HUES64 (cell line): ENCODE data around the gene CPNE4.

ENCODE experiments used
- H3K27ac ChIP-seq: 2 replicates; pipeline ENCODE4 v1.7.0; 2013; ENCODE audit warnings: low read depth, low read length, inconsistent platforms
- H3K27me3 ChIP-seq: 2 replicates; pipeline ENCODE4 v1.6.1; 2013; ENCODE audit warnings: mild to moderate bottlenecking, low read length; ENCODE audit not compliant: insufficient read depth
- H3K36me3 ChIP-seq: 2 replicates; pipeline ENCODE4 v1.6.1; 2013; ENCODE audit warnings: mild to moderate bottlenecking, low read length; ENCODE audit not compliant: insufficient read depth
- H3K4me1 ChIP-seq: 2 replicates; pipeline ENCODE4 v1.6.1; 2013; ENCODE audit warnings: mild to moderate bottlenecking, low read length, moderate library complexity; ENCODE audit not compliant: insufficient read depth
- H3K4me3 ChIP-seq: 2 replicates; pipeline ENCODE4 v1.5.1; 2013; ENCODE audit warnings: mild to moderate bottlenecking, low read length, moderate library complexity
- H3K9ac ChIP-seq: 2 replicates; pipeline ENCODE4 v1.6.1; 2013; ENCODE audit warnings: mild to moderate bottlenecking, low read depth, low read length
- H3K9me3 ChIP-seq: 2 replicates; pipeline ENCODE4 v1.6.1; 2013; ENCODE audit warnings: low read depth, low read length; ENCODE audit not compliant: insufficient read depth
- WGBS: fragments of 150-250, 120-280 bp; methylation state at CpG from one replicate; pipeline ENCODE4 v1.1.7; 2013; ENCODE audit warnings: missing lambda C conversion rate; 5-methylcytosine and 5-hydroxymethylcytosine counted together

CPNE4 gene

GRCh38 chr3:131735544-131735943 is 299.3 kb downstream of the CPNE4 start:
- no peaks in the 10 kb centered on the region for H3K36me3 ChIP-seq
- H3K9ac ChIP-seq, result no peak overlapping the region
- H3K27ac ChIP-seq, result no peak overlapping the region

DNA sequence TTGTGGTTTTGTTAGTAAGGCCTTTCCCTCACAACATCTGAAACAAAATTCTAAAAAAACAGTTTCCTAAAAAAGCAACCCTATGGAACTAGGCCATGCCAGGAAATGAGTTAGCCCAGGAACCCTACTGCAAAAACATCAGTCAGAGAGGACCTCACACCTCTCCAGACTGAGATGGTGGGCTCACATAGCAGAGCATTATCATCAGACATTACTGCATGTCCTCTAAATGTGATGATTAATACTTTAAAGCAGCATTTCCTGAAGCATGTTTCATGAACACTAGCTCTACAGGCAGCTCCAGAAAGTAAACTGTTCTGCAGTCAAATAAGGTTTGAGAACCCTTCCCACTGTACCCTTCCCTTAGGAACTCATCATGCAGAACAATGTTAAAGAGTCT is 299.7 kb downstream of the CPNE4 start:
- Histone ChIP-seq H3K27me3 (no peaks in the 10 kb centered on the region), H3K4me1 (peaks cover 3% of the 10 kb centered on the region; the same call in 1 of the 2 replicates), H3K4me3 (no peak overlapping the region), H3K9me3 (no peaks in the 10 kb centered on the region), H3K27ac (no peak overlapping the region), H3K9ac (no peak overlapping the region), H3K36me3 (no peaks in the 10 kb centered on the region)

More at GRCh38 chr3:131735544-131735943, 299.3 kb downstream of the CPNE4 start:
- no peaks in the 10 kb centered on the region for H3K9me3 ChIP-seq
- H3K4me3 ChIP-seq, result no peak overlapping the region
- H3K27me3 ChIP-seq, result no peaks in the 10 kb centered on the region
- H3K4me1 ChIP-seq, result peaks cover 3% of the 10 kb centered on the region; the same call in 1 of the 2 replicates

DNA sequence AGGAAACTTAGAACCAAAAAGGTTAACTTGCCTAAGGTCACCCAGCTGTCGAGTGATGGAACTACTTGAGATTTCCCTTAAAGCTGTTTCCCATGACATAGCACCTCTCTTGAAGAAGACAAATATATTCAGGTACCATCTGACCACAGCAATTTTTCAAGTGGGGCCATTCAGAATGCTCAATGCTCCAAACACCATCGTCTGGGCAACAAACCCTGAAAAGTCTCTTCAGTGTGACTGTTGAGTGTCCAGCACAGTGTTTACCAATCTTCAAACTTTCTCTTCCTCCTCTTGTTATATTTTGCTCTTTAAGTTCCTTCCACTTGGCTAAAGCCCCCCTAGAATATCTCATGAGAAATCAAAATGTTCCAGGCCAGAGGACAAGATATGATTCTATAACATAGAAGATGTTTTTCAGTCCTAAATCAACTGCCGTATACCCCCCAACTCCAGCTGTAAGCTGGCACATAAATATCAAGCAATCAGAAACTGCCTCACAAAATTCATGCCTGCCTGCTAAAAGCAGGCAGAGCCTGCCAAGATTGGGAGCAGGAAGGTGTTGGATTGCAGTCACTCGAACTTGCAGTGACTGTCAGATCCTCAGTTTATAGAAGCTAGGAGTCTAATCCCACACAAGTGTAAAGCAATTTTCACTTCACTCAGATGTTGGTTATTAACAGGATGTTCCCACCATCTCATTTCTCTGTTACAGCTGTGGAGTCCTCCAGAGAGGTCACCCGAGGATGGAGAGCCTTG is 301.6 kb downstream of the CPNE4 start:
- Histone ChIP-seq H3K27ac (no peak overlapping the region), H3K4me1 (no peaks in the 10 kb centered on the region)
- 95% methylated on average over 5 of the region's 5 CpGs for whole genome bisulfite sequencing

GRCh38 chr3:131731709-131732108 is 303.1 kb downstream of the CPNE4 start:
- Histone ChIP-seq H3K27me3 (no peaks in the 10 kb centered on the region), H3K4me1 (no peaks in the 10 kb centered on the region), H3K9ac (no peak overlapping the region), H3K36me3 (no peaks in the 10 kb centered on the region), H3K9me3 (no peaks in the 10 kb centered on the region), H3K4me3 (no peak overlapping the region), H3K27ac (no peak overlapping the region)
- WGBS, result 95% methylated on average over 2 of the region's 2 CpGs

More for the DNA sequence above, 301.6 kb downstream of the CPNE4 start:
- no peaks in the 10 kb centered on the region for H3K36me3 ChIP-seq
- H3K27me3 ChIP-seq, result no peaks in the 10 kb centered on the region
- H3K4me3 ChIP-seq, result no peak overlapping the region
- no peaks in the 10 kb centered on the region for H3K9me3 ChIP-seq
- no peak overlapping the region for H3K9ac ChIP-seq

DNA sequence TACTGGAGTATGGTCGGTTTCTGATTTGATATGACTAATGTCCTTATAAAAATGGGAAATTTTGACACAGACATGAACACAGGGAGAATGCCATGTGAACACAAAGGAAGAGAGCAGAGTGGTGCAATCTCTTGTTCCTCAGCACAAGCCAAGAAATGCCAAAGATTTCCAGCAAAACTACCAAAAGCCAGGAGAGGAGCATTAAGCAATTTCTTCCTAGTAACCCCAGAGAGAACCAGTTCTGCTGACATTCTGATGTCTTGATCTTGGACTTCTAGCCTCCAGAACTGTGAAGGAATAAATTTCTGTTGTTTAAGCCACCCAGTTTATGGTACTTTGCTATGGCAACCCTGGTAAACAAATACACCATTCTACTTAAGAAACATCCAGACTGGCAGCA is 304.2 kb downstream of the CPNE4 start:
- Histone ChIP-seq H3K27ac (no peak overlapping the region), H3K27me3 (no peaks in the 10 kb centered on the region), H3K9me3 (no peaks in the 10 kb centered on the region), H3K36me3 (no peaks in the 10 kb centered on the region), H3K9ac (no peak overlapping the region), H3K4me1 (no peaks in the 10 kb centered on the region), H3K4me3 (no peak overlapping the region)
- 92% methylated on average over 1 of the region's 1 CpG for WGBS

- Histone ChIP-seq H3K27ac (no peak overlapping the region), H3K9ac (no peak overlapping the region), H3K4me1 (no peaks in the 10 kb centered on the region), H3K27me3 (no peaks in the 10 kb centered on the region), H3K9me3 (no peaks in the 10 kb centered on the region), H3K4me3 (no peak overlapping the region), H3K36me3 (no peaks in the 10 kb centered on the region)
- WGBS, result 100% methylated on average over 1 of the region's 1 CpG
Measured at GRCh38 chr3:131729643-131730017, 305.2 kb downstream of the CPNE4 start.

DNA sequence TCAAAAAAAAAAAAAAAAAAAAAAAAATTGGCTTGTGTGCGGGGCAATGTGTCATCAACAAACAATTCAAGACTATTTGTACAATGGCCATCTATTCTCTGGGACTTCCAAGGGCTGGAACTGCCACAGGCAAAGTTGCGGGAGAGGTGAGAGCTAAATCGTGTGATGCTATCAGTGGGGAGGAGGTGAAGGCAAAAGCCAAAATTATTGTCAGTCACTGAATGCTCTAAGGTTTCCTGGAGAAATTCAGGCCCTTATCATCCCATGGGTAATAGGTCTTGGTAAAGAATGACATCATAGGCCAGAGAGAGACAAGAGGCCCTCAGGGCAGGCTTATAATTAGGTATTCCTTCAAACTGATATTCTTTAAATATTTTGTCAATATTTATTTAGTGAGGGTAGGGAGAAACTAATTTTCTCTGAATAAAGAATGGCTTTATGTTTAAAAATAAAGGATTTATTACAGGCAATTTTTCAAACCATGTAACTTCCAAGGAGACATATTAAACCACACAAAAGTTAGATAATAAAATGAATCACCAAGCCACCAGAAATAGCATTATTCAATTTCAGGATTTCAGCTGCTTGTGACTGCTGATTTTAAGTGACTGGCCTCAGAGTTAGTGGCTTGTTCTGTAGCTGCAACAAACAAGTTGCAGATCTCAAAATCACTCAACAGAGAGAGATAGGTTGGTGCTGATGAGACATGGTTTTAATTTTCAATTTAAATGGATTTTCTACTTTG is 305.7 kb downstream of the CPNE4 start:
- H3K9me3 ChIP-seq, result no peaks in the 10 kb centered on the region
- no peak overlapping the region for H3K4me3 ChIP-seq
- no peaks in the 10 kb centered on the region for H3K36me3 ChIP-seq
- H3K4me1 ChIP-seq, result no peaks in the 10 kb centered on the region
- H3K27ac ChIP-seq, result no peak overlapping the region
- no peak overlapping the region for H3K9ac ChIP-seq
- 94% methylated on average over 3 of the region's 3 CpGs for WGBS
- no peaks in the 10 kb centered on the region for H3K27me3 ChIP-seq

DNA sequence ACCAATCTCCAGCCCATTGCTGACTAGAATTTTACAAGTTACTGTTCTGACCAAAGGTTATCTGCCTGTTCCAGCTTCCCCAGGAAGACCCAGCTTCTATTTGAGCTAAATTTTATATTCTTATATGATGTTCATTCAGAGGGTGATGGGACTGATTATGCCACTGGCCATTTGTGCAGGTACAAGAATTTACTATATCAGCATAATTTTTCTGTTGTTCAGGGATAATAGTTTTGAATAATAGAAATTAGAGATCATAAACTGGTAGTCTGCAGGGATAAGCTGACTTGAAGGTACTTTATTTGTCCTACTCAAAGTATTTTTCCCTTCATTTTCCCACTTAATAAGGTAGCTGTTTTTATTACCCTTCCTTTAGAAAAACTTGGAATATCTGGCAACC is 309.4 kb downstream of the CPNE4 start:
- Histone ChIP-seq H3K9me3 (no peaks in the 10 kb centered on the region), H3K9ac (no peak overlapping the region), H3K4me1 (no peaks in the 10 kb centered on the region), H3K4me3 (no peak overlapping the region), H3K27ac (no peak overlapping the region), H3K36me3 (no peaks in the 10 kb centered on the region), H3K27me3 (no peaks in the 10 kb centered on the region)

DNA sequence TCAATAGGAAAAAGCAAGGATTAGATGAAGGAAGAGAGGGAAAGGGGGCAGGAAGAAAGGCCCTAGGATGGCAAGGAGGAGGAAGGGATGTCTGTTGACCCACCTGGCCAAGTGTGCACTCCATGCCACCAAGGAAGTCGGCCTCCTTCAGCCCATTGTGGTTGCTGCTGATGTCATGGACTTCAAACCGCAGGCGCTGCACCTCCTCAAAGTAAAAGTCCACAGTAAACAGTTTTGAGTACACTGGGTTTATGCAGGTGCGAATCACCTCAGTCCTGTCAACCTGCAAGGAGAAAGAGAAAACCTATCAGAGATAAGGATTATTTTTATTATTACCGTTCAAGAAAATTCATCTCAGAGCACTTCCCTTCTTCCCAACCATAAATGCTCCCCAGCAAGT is 311.5 kb downstream of the CPNE4 start:
- H3K4me3 ChIP-seq, result no peak overlapping the region
- H3K4me1 ChIP-seq, result no peaks in the 10 kb centered on the region
- no peak overlapping the region for H3K9ac ChIP-seq
- H3K9me3 ChIP-seq, result no peaks in the 10 kb centered on the region
- no peaks in the 10 kb centered on the region for H3K27me3 ChIP-seq
- H3K36me3 ChIP-seq, result no peaks in the 10 kb centered on the region
- WGBS, result 95% methylated on average over 3 of the region's 5 CpGs
- H3K27ac ChIP-seq, result no peak overlapping the region

- Histone ChIP-seq H3K9me3 (no peaks in the 10 kb centered on the region), H3K9ac (no peak overlapping the region), H3K27ac (no peak overlapping the region), H3K36me3 (no peaks in the 10 kb centered on the region), H3K4me3 (no peak overlapping the region), H3K4me1 (peaks cover 7% of the 10 kb centered on the region), H3K27me3 (no peaks in the 10 kb centered on the region)
- 78% methylated on average over 7 of the region's 7 CpGs for WGBS
Measured at GRCh38 chr3:131717493-131717892, 317.3 kb downstream of the CPNE4 start.

GRCh38 chr3:131716943-131717342 is 317.9 kb downstream of the CPNE4 start:
- Histone ChIP-seq H3K4me1 (peaks cover 8% of the 10 kb centered on the region), H3K27ac (no peak overlapping the region), H3K36me3 (no peaks in the 10 kb centered on the region), H3K4me3 (no peak overlapping the region), H3K9me3 (no peaks in the 10 kb centered on the region), H3K9ac (no peak overlapping the region), H3K27me3 (no peaks in the 10 kb centered on the region)
- WGBS, result 91% methylated on average over 3 of the region's 4 CpGs
